Measurements from ENCODE around the gene OFD1. TPM values are rescaled to one million over a fixed set of nuclear protein-coding genes. Genes with fewer than 3 reads are reported as not detected.

The OFD1 gene
- polyA plus RNA-seq, 1 donor from 2014 or later: 47.9 TPM

- H3K4me1 Mint-ChIP-seq: no peaks in the 10 kb centered on the region
- H3K4me3 Mint-ChIP-seq: no peak within 1 kb of the TSS
- peaks cover 1% of the 10 kb centered on the region for H3K36me3 Mint-ChIP-seq
- no peak within 1 kb of the TSS for H3K27ac Mint-ChIP-seq
- no peaks in the 10 kb centered on the region for H3K9me3 Mint-ChIP-seq
- H3K27me3 Mint-ChIP-seq: peaks cover 33% of the 10 kb centered on the region
Measured at GRCh38 chrX:13816643-13817627, 82.4 kb downstream of the OFD1 start, which contains the start of gene GPM6B. TSS of gene GPM6B (minus strand) at chrX:13817093. CDS start at chrX:13816904, 189 bp downstream.

Other genes starting within 250 kb of the OFD1 start
- not detected for gene EGFL6, start 165.1 kb upstream of the OFD1 start, polyA plus RNA-seq
- gene TCEANC, start 81.6 kb upstream of the OFD1 start, polyA plus RNA-seq: 13.0 TPM
- 25.6 TPM for gene RAB9A, start 45.6 kb upstream of the OFD1 start, polyA plus RNA-seq
- gene TRAPPC2, start 128 bp upstream of the OFD1 start, polyA plus RNA-seq: 34.5 TPM
- gene GPM6B, start 82.3 kb downstream of the OFD1 start, polyA plus RNA-seq: 1.5 TPM

Data from IgD-negative memory B cell (primary cell).